ENCODE data around the gene PTPRM.

PTPRM gene

GRCh38 chr18:7622721-7623120, 55.6 kb downstream of the PTPRM start:
- H3F3A ChIP-seq (ENCODE audit: low read depth), result no peaks in the 10 kb centered on the region
- TF ChIP-seq CTCF (conservative IDR thresholded peaks at IDR 0.05; ENCODE audit: low read length), result no peak
- no peak for TF ChIP-seq EZH2phosphoT487 (IDR thresholded peaks at IDR 0.05; ENCODE audit: borderline replicate concordance)
- no peaks in the 10 kb centered on the region for H3K27me3 ChIP-seq (ENCODE audit: insufficient read depth, low read length, poor library complexity, severe bottlenecking)
- H3K9ac ChIP-seq (ENCODE audit: low read depth, low read length, poor library complexity, severe bottlenecking), result no peak overlapping the region
- H3K4me3 ChIP-seq (ENCODE audit: low read length, poor library complexity, severe bottlenecking), result no peak overlapping the region
- H3K36me3 ChIP-seq (ENCODE audit: insufficient read depth, low read length), result no peaks in the 10 kb centered on the region
- no peaks in the 10 kb centered on the region for H3K9me3 ChIP-seq (ENCODE audit: insufficient read depth, low read depth, low read length)
- no peaks in the 10 kb centered on the region for H3K4me1 ChIP-seq (ENCODE audit: insufficient read depth, low read length, poor library complexity, severe bottlenecking)
- H3K79me2 ChIP-seq (ENCODE audit: insufficient read depth, low read length), result no peaks in the 10 kb centered on the region
- no peaks in the 10 kb centered on the region for H4K20me1 ChIP-seq (ENCODE audit: insufficient read depth, low read length, poor library complexity, severe bottlenecking)
- H3K4me2 ChIP-seq (ENCODE audit: low read depth, low read length, poor library complexity, severe bottlenecking), result no peak overlapping the region
- no peaks in the 10 kb centered on the region for H3K9me2 ChIP-seq (replicated peaks; ENCODE audit: low read depth, low read length)
- H2AFZ ChIP-seq (ENCODE audit: low read length), result no peak overlapping the region

GRCh38 chr18:7623681-7624080, 56.6 kb downstream of the PTPRM start:
- H3K4me1 ChIP-seq (ENCODE audit: insufficient read depth, low read length, poor library complexity, severe bottlenecking), result no peaks in the 10 kb centered on the region
- TF ChIP-seq EZH2phosphoT487 (IDR thresholded peaks at IDR 0.05; ENCODE audit: borderline replicate concordance) (no peak), CTCF (conservative IDR thresholded peaks at IDR 0.05; ENCODE audit: low read length) (no peak)
- no peaks in the 10 kb centered on the region for H3K9me3 ChIP-seq (ENCODE audit: insufficient read depth, low read depth, low read length)
- H3K4me2 ChIP-seq (ENCODE audit: low read depth, low read length, poor library complexity, severe bottlenecking), result no peak overlapping the region
- H2AFZ ChIP-seq (ENCODE audit: low read length), result no peak overlapping the region
- H3K27me3 ChIP-seq (ENCODE audit: insufficient read depth, low read length, poor library complexity, severe bottlenecking), result no peaks in the 10 kb centered on the region
- no peaks in the 10 kb centered on the region for H3K9me2 ChIP-seq (replicated peaks; ENCODE audit: low read depth, low read length)
- H3F3A ChIP-seq (ENCODE audit: low read depth), result no peaks in the 10 kb centered on the region
- H4K20me1 ChIP-seq (ENCODE audit: insufficient read depth, low read length, poor library complexity, severe bottlenecking), result no peaks in the 10 kb centered on the region
- H3K4me3 ChIP-seq (ENCODE audit: low read length, poor library complexity, severe bottlenecking), result no peak overlapping the region
- no peaks in the 10 kb centered on the region for H3K36me3 ChIP-seq (ENCODE audit: insufficient read depth, low read length)
- H3K9ac ChIP-seq (ENCODE audit: low read depth, low read length, poor library complexity, severe bottlenecking), result no peak overlapping the region
- no peaks in the 10 kb centered on the region for H3K79me2 ChIP-seq (ENCODE audit: insufficient read depth, low read length)

- Histone ChIP-seq H2AFZ (ENCODE audit: low read length) (no peak overlapping the region), H3K9me3 (ENCODE audit: insufficient read depth, low read depth, low read length) (no peaks in the 10 kb centered on the region), H3K36me3 (ENCODE audit: insufficient read depth, low read length) (no peaks in the 10 kb centered on the region), H3K4me1 (ENCODE audit: insufficient read depth, low read length, poor library complexity, severe bottlenecking) (no peaks in the 10 kb centered on the region), H3F3A (ENCODE audit: low read depth) (no peaks in the 10 kb centered on the region), H3K4me3 (ENCODE audit: low read length, poor library complexity, severe bottlenecking) (no peak overlapping the region), H3K4me2 (ENCODE audit: low read depth, low read length, poor library complexity, severe bottlenecking) (no peak overlapping the region), H3K9ac (ENCODE audit: low read depth, low read length, poor library complexity, severe bottlenecking) (no peak overlapping the region), H3K27me3 (ENCODE audit: insufficient read depth, low read length, poor library complexity, severe bottlenecking) (no peaks in the 10 kb centered on the region), H4K20me1 (ENCODE audit: insufficient read depth, low read length, poor library complexity, severe bottlenecking) (no peaks in the 10 kb centered on the region), H3K79me2 (ENCODE audit: insufficient read depth, low read length) (no peaks in the 10 kb centered on the region), H3K9me2 (replicated peaks; ENCODE audit: low read depth, low read length) (no peaks in the 10 kb centered on the region)
- TF ChIP-seq CTCF (conservative IDR thresholded peaks at IDR 0.05; ENCODE audit: low read length), result no peak
- no peak for TF ChIP-seq EZH2phosphoT487 (IDR thresholded peaks at IDR 0.05; ENCODE audit: borderline replicate concordance)
Measured at GRCh38 chr18:7624697-7625096, 57.6 kb downstream of the PTPRM start.

Data from Loucy (cell line).